Islet of Langerhans (tissue), 1 donor: ENCODE measurements around the gene SHISA5.

Experiments
- FAIRE-seq: peaks from one replicate; lab custom pipeline; 2011; peaks lifted over from hg19 to GRCh38; lab: Jason Lieb, UNC

Gene SHISA5

DNA sequence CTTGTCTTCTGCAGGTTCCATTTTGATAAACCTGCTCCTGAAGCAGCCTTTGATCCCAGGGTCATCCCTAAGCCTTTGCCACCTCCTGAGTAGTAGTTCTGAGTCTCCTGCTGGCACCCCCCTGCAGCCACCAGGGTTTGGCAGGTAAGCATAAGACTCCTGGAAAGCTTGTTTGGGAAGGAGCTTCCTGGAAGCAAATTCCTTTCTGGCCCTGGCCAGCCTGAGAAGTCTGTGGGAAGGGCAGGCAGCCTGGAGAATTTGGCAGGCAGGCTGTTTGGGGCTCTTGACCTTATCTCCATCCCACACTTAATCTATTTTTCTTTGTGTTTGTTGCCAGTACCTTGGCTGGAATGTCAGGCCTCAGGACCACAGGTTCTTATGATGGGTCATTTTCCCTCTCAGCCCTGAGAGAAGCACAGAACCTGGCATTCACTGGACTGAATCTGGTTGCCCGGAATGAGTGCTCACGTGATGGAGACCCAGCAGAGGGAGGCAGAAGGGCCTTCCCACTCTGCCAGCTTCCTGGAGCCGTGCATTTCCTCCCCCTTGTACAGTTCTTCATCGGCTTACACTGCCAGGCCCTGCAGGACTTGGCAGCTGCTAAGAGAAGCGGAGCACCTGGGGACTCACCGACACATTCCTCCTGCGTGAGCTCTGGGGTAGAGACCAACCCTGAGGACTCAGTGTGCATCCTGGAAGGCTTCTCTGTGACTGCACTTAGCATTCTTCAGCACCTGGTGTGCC, 44.0 kb downstream of the SHISA5 start:
- no peak for FAIRE-seq

DNA sequence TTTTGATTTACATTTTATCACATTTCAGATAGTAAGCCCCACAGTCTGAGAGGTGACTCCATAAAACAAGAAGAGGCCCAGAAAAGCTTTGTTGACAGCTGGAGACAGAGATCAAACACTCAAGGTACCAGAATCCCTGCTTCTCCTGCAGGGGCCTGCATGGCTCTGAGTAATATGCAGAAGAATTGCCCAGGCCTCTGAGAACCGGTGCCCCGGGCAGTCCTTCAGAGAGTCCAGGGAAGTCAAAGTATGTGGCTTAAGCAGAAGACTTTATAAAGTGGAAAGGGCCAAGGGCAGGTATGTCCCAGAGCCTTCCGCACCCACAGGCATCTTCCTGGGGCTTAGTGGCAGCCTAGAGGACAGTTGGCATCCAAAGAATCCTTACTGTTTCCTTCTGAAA, 44.6 kb downstream of the SHISA5 start:
- FAIRE-seq, result no peak

DNA sequence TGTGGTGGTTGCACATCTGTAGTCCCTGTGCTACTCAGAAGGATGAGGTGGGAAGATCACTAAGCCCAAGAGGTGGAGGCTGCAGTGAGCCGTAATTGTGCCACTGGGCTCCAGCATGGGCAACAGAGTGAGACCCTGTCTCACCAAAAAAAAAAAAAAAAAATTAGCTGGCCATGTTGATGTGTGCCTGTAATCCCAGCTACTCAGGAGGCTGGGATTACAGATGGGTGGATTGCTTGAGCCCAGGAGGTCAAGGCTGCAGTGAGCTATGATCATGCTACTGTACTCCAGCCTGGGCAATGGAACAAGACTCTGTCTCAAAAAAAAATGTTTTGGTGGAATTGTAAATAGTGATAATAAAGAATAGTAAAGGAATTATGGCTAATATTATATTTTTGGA, 47.5 kb downstream of the SHISA5 start:
- FAIRE-seq, result no peak

DNA sequence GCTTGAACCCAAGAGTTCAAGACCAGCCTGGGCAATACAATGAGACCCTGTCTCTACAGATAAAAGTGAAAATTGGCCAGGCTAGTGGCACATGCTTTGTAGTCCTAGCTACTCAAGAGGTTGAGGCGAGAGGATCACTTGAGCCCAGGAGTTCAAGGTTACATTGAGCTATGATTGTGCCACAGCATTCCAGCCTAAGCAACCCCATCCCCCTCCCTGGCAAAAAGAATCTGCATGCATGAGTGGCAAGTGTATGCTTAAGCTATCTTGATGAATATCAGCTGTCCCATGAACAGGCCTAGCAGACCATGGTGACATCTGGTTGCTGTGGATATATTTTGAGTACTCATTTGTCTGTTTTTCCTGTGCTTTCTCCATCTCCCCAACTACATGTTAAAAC, 52.7 kb downstream of the SHISA5 start:
- FAIRE-seq, result no peak

DNA sequence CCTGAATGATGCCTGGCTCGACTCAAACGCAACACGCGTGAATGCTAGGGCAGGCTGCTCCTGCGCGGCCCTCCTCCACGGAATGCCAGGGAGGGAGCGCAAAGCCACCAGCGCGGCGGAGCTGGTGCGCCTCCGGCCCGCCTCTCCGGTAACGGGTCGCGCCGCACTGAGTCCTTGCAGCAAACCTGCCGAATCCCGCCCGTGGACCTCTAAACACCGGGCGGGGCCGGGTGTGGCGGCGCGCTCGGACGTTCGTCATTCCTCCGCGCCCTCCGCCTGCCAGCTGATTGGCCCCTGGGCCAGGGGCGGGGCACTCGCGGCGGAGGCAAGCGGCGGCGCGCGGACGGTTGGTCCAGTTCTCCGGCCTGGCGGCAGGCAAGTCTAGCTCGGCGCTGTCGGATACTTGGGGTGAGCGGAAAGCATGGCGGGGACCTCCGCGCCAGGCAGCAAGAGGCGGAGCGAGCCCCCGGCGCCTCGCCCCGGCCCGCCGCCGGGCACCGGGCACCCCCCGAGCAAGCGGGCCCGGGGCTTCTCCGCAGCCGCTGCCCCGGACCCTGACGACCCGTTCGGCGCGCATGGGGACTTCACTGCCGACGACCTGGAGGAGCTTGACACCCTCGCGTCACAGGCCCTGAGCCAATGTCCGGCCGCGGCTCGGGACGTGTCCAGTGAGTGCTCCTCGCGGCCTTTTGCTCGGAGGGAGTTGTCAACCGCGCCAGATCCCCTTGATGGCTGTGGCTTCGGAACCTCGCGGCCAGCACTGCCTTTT, 57.4 kb downstream of the SHISA5 start, which contains the start of gene ATRIP:
Gene ATRIP, plus strand, starts transcription at position 313 of the 769 bp plus-strand sequence. Its CDS starts 109 bp downstream, at position 422.
- no peak for FAIRE-seq

DNA sequence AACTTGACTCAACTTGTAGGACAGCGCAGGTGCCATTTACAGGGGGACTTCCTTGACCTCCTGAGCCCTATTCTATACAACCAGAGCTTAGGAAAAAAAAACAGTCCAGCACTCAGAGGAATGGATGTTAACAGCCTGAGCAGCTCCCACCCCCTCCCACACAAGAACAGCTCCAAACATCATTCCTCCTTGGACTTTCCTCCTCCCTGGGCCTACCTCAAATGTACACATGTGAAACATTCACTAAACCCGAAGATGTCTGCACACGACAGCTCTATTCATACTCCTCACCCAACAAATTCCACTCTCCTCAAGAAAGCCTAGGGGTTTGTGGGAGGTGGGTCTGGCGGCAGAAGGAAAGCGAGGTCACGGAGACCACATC, 57.9 kb downstream of the SHISA5 start:
- no peak for FAIRE-seq

DNA sequence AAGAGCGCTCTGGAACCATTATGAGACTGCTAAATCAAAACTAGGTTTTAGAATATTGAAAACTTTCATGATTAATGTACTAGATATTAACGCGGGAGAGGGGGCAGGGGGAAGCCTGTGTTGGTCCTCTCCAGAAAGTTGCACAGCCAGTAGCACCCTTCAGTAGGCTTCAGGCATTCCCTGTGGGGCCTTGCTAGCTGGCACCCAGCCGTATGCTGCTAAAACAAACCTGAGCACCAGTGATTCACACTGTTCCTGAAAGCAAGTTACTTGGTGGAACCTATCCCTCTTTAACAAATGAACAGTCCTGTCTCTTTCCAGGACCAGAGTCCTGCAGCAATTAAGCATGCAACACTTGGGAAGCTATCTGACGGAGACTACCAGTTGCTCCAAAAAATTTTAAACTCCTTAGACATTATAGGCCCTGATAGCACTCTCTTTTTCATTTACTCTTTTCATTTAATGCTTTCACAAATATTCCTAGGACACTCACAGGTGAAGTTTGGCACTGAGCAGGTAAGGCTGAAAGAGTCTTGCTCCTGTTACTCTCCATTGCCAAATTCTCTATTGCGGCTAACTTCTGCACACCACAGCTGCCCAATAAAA, 58.6 kb downstream of the SHISA5 start:
- FAIRE-seq, result no peak

DNA sequence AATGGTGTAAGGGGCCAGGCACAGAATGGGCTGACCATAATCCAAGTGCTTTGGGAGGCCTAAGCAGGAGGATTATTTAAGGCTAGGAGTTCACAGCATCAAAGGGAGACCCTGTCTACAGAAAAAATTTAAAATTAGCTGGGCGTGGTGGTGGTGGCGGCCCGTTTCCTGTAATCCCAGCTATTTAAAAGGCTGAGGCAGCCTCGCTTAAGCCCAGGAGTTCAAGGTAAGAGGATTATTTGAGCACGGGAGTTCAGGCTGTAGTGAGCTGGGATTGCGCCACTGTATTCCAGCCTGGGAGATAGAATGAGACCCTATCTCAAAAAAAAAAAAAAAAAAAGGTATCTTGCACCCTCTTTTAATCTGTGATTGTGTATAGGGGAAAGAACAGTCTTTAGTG, 62.0 kb downstream of the SHISA5 start:
- FAIRE-seq, result no peak

DNA sequence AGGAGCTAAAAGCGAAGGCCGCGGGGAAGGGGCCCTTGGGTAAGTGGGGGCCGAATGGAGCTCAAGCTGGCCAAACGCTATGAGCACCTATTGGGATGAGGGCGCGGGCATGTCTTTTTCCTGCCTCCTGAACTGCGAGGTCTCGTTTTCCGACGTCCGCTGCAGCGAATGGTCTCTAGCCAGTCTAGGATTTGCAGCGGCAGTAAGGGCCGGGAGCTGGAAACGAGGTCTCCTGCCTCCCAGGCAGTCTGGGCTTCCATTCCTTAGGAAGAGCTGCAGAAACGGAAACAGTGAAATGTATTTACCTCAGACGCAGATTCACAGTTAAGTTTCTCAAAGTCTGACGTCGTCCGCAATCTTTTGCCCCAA, 63.4 kb downstream of the SHISA5 start:
- FAIRE-seq, result no peak

DNA sequence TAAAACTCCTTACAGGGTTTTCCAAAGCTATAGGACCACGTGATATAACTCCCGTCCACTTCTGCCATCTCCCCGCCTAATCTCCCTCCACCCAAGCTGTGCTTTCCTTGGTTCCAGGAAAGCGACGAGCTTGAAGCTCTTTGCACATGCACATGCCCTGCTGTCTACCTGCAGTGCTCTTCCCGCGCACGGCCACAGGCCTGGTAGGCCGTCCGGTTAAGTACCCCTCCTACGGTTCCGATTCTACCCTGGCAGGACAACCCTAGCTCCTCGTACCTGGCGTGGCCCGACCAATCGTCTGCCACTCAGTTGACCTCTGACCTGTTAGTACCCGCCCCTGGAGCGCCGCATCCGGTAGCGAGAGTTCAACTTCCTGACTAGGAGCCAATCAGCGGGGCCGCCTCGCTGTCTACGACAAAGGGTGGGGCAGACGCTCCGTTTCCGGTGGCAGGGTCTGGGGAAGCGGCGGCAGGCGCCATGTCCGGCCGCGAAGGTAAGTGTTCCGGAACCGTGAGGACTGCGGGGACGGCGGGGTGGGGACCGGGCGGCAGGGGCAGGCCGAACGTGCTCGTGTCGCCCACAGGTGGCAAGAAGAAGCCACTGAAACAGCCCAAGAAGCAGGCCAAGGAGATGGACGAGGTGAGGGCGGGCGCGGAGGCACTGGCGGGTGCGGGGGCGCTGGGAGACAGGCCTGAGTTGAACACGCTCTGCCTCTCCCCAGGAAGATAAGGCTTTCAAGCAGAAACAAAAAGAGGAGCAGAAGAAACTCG, 64.0 kb downstream of the SHISA5 start, which contains the start of the genes CCDC51 and TMA7:
Gene CCDC51, minus strand, starts transcription at position 300 of the 770 bp plus-strand sequence. CDS start 4,991 bp downstream, outside the sequence.
Gene TMA7, plus strand, starts transcription at position 438 of the 770 bp plus-strand sequence. Its CDS starts 40 bp downstream, at position 478.
- peak; percentile 98 for FAIRE-seq

DNA sequence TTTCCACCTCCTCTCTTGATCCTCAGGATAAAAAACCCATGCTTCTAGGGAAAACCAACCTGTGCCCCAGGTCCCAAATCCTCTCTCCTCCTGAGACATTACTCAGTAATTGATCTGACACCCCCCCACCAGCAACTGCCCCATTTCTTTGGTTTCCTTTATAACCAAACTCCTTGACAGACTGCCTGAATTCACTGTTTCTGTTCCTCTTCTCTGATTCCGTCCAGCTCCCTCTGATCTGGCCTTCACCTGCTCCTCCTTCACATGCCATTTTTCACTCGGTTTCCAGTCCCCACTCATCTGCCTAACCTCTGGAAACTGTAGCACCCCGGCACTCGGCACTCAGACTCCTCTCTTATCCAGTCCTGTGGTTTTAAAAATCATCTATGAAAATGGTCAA, 66.2 kb downstream of the SHISA5 start:
- FAIRE-seq, result no peak

DNA sequence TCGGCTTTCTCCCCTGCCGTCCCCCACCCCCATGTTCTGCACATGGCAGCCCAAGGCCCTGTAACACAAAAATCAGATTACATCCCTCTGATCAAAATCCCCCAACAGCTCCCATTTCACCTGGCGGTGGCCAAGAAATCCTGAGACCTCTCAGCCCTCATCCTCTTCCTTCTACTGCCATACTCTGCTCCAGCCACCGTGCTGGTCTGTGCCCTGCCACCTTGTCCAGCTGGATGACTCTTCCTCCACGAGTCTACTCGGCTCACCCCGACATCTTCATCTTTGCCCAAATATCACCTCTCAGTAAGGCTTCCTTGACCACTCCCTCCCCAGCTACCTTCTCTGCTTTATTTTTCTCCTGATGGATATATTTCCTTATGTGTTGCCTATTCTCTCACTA, 67.1 kb downstream of the SHISA5 start:
- no peak for FAIRE-seq

DNA sequence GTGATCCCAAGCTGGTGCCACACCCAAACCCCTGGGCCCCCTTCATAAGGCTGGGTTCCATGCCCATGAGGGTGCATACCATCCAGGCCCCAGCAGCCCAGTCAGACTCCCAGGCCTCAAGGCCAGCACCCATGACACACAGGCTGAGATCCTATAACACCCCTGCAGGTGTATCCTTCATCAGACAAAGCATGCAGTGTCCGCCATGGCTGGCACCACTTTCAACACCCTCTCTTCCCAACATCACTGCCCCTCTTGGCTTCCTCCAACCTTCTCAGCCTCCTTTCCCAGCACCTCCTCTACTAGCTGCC, 67.5 kb downstream of the SHISA5 start:
- no peak for FAIRE-seq

DNA sequence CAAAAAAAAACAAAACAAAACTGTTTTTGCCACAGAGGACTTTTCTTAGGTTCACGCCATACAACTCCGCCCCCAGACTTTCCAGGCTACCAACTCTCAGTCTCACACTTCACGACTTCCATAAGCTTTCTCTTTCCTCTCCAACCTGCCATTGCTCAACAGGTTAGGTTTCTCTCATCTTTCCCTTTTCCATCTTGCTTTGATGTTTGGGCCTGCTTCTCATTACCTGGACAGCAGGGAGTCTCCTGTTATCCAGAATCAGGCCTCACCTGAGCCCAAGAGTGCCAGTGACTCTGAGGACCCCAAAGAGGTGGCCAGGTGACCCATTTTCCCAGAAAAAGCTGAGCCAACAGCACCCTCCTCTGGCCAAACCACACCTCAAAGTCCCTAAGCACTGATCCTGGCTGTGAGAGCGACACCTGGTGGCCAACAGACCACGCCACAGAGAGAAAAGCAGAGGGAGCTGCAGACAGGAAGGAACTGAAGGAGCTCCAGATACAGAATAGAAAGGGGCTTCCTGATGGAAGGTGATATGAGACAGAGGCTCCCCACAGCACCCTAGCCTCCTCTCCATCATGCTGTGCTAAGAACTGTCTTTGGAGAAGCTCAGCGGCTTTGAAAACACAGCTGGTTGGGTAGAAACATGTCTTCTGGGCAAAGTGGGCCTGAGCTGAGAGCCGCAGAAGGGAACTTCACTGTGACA, 68.0 kb downstream of the SHISA5 start:
- peak; percentile 84 for FAIRE-seq

DNA sequence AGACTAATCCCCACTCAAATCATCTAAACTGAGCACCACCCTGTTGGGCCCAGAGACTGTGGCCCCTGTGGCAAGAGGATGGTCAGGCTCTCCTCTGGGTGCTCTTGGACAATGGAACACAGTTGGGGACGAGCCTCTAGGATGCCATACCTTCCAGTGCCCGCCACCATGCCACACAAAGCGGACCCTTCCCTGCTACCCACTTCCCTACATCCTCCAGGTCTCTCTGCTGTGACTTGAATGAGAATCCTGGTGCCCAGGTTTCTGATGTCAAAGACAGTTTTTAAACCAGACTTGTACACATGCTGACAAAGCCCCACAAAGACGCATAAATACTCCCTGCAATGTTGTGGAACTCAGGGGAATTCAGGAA, 68.8 kb downstream of the SHISA5 start:
- no peak for FAIRE-seq

DNA sequence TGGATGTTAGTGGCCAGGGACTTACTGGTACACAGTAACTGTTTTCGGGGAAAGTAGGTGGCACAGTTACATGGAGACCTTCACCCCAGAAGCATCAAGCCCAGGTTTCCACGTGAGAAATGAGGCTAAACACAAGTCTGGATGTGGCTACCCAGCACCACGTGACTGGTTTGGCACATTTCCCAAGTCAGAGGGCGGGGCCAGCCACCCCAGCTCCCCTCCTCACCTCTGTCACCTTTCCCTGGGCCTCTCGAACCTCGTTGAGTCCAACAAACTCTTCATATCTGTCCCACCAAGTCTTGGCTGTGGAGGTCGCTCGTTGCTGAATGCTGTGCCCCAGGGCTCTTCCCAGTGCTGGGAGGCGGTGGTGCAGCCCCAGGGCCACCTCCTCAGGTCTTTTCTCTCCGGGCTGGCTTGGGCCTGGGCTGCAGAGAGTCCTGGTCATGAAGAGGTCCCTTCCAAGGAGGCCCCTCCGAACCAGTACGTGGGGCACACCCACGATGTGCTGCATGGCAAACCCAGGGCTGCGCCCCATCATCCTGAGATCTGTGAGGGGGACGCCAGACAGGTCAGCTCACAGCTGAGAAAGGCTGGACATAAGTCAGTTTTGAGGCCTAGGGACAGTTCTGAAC, 69.3 kb downstream of the SHISA5 start:
- FAIRE-seq, result no peak

DNA sequence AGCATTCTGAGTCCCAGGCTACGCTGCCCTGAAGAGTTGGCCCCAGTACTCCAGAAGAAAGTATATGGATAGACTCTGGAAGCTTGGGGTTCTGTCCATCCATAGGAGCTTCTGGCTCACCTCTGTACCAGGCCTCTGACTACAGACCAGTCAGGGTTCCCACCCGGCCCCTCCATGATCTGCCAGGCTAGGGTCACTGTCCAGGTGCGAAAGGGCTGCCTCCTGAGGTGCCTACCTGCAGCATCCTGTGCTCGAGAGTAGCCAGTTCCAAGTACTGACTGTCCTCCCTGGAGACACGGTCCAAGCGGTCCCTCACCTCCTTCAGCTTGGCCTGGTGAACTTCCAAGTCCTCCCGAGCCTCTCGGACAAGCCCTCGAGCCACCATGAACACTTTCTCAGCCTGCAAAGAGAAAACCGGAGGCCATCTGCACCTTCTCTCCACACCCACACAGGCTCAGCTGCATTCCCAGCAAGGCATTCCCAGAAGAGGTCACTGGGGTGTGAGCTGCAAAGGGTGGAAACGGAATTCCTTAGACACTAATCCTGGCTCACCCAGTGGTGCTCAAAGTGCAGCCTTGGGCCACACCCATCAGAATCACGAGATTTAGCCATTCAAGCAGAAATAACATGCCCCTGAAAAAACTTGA, 70.4 kb downstream of the SHISA5 start:
- no peak for FAIRE-seq

DNA sequence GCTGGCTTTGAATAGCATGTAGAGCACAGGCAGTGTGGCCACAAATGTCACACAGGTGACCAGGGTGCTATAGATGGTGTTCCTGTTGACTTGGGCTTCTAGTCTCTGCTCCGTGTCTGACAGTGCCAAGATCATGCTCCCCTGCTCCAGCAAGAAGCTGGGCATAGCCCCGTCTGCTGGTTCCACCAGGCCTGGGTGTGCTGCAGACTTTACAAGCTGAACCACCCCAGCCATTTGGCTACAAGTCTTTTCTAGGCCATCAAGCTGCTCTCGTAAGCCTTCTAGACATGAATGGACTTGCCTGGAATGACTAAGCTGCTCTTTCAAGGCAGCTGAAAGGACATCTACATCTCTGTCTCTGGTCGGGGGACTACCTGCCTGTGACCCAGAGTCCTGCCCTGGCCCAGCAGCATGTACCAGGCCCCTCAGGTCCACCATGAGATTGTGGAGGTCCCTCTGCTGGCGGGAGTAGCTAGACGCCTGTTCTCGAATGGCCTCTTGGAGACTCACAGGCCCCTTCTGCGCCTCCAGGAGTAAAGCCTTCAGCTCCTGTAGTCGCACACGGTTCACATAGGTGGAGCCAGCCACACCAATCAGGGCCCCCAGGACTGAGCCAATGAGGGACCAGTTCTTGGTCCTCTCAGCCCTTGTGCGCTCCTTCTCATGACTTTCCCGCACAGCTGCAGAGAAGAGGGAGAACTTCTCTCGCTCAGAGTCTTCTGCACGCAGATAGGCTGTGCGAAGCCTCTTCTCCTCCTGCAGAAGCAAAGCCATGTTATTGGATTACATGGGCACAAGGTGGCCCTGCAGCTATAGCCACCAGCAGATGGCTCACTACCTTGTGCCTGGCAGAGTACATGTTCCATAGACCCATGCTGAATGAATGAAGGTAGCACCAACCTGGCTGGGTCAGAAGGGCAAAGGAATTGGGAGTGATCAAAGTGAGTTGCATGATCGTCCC, 71.3 kb downstream of the SHISA5 start:
- no peak for FAIRE-seq

DNA sequence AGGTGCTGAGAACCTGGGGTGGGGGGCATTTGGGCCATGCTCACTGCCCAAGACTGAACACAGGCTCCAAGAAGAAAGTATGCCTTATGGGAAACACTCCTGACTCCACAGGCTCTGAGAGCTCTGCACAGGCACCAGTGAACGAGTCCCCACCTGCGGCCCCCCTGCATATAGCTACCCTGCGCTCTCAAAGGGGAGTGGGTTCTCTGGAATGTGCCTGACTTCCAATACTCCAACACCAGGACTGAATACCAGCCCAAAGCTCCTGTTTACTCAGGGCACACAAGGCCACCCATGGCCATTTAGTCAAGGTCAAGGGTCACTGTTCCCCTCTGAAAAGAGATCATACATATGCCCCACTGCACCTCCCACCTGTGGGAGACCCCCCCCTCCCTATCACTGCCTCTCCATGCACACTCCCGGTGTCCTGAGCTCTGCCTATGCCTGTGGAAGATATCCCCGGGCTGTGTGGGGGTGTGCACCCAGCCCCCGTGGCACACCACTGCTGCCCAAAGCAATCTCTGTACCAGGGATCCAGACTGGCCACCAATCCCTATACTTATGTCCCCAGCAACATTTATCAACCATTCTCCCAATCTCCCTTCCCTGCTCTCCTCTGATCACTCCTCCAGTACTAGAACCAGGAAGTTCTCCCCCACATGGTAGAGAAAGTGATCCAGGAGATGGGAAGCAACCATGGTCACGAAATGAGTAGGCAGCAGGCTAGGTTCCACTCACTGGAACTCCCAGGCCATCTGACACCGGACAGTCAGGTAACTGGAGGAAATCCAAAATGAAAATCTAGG, 72.5 kb downstream of the SHISA5 start:
- no peak for FAIRE-seq
